Midbrain (tissue), 1 donor: ENCODE measurements around the gene LRAT.
"Not testable (repeated sequence)": the region's sequence is repeated elsewhere in the genome, so short reads cannot be mapped to it uniquely, and the experiment has no call there.

Experiments
- DNase-seq: peaks from one replicate; lab custom pipeline; 2025; lab: John Stamatoyannopoulos, UW

Gene LRAT

DNA sequence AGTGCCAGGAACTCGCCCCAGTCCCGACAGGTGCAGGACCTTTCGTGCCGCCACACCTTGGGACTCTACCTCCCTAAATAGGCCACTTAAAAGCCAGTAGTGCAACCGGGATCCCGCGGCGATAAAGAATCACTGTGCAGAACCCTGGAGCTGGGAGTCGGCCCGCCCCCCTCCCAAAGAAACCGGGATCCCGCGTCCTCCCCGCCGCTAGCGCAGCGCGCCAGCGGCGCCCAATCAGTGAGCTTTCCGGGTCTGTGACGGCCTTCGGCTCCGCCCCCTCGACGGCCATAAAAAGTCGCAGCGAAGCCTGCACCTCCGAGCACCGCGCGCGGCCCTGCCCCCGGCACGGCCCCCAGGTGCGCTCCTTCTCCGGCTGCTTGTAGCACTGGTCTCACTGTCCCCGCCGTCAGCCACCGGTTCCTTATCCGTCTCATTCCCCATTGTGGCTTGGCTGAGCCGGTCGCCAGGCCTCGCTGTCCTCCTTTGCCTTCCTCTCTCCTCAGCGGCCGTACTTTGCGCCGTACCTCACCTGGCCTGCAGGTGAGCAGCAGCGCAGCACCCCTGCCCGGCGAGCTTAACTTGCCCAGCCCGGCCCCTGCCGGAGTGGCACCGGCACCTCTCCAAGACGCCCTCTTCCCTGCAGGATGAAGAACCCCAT is at the start of gene LRAT:
TSS of gene LRAT (plus strand) at position 318 of the 658 bp plus-strand sequence. CDS start at position 645, 327 bp downstream.
- peak; percentile 45 for DNase-seq

DNA sequence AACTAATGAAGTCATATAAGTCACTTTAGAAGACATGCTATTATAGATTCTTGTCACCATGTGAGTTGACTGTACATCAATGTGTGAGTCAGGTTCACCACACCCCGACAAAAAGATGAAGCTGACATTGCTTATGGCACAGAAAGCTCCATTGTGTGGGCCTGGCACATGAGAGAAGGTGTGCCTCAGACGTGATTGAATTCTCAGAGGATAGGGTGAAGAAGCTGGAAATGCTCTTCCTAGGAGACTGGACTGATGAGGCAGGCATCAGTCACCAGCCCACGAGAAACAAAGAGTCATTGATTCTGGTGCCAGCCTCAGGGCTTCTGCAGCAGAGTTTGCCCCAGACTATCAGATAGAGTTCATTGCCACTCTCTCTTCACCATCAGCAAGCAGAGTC is 35.9 kb upstream of the LRAT start:
- no peak for DNase-seq

DNA sequence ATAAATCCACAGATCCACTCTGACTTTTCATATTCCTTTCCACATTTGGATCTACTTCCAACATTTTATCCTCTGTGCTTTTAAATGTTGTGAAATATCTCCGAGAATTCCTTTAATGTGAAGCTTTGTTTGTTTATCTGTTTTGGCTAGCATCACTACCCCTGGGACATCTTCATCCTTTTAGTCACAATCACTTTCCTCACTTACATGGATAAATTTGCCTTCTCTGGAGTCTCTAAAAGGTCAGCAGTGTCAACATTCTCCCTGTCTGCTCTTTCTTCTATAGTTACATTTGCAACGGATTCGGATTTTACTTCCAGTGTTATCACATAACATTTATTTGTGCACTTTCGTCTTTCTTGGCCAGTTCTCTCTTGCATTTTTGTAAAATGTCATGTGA is 34.2 kb upstream of the LRAT start:
- no peak for DNase-seq

DNA sequence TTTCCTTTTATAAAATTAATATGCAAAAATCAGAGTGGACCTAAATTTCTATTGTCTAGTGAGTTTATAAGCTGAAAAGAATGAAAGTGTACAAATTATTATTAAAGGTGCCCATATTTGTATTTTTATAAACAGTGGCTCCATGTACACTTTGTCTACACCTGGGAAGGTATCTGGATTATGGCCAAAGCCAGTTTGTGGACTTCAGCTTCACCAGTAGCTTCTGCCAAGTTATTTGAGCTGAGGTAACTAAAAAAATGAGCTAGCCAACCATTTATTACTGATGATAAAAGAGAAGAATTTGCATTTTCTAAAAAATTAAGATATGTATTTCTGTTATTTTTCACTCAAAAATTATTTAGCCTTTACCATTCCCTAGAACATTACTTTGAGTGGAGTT is 32.3 kb upstream of the LRAT start:
- DNase-seq: no peak

DNA sequence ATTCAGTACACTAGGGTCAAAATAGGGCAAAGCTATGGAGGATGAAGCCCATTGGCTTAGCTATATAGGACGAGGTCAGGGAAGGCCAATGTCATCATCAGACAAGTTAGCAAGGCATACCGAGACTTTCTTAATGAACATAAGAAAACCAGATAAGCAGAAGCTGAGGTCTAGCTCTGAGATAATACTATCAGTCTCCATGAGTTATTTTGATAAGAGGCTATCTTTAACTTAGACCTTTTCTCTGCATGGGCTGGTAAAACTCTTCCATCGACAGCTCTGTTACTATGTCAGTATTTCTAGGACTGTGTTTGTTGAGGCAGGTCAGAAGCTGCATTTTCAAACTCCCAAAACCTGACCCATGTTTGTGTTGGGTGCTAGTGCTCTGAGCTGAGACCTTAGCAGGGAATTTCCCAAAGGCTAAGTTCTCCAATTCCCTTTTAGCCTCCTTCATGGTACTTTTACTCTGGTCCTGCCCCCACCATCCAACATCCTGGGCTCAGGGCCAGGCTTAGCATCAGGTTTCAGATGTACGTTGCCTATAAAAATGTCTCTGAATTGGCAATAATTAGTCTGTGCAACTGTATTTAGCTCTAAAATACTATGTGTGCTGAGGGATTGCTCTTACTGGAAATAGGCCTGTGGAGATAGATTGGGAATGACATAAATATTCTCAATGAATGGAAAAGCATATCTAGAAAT is 29.3 kb upstream of the LRAT start:
- no peak for DNase-seq

DNA sequence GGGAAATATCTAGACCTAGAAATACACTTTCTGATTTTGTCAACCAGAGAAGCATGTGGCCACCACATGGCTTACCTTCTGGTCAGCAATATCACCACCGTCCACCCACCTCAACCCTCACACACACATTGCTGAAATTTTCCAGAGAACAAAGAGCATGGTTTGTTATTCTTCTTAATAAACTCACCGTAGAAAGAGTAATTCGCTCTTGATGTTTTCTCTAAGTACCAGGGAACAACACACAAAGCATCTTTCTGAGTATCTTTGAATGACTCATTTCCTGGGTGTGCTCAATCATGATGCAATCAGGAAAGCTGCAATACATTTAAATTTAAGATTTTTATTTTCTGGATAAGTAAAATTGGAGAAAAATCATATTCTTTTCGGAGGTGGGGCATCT is 24.7 kb upstream of the LRAT start:
- DNase-seq: no peak

DNA sequence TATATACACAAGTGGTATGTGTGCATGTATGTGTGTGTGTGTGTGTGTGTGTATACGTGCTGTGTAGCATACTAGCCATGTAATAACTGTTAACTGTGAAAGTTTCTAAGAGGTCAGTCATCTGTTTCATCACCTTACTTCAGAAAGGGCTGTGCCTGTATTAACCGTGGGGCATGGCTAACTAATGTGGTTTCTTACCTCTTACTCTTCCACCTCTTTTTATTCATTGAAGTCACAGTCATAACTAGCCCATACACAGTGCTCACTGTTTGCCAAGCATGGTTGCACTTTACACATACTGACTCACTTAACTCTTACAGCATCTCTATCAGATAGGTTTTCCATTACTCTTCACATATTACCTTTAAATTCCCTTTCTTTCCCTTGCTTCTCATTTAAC is 23.7 kb upstream of the LRAT start:
- no peak for DNase-seq

DNA sequence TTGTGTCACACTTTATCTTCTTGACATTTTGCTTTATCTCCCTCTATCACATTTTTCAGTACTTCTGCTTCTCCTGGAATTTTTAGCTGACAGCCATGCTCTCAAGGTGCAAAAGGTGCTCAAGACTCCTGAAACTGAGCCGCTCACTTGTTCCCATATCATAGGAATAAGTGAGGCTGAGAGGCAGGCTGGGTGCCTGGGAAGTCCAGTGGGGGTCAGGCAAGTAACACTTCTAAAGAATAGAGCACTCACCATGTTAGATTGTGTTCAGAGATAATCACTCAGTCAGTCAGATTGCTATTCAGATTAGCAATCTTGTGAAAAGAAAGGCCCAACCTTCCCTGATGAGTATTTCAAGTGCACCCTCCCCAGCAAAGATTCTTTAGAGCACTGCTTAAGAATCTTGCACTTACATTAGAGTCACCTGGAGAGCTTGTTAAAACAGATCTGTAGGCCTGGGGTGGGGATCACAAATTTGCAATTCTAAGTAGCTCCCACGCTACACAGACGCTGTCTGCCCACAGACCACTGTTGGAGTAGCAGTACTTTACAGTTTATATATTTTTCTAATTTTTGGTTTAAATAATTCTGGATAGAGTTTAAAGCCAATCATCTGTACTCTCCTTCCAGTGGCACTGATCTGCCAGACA is 23.1 kb upstream of the LRAT start:
- DNase-seq: no peak

DNA sequence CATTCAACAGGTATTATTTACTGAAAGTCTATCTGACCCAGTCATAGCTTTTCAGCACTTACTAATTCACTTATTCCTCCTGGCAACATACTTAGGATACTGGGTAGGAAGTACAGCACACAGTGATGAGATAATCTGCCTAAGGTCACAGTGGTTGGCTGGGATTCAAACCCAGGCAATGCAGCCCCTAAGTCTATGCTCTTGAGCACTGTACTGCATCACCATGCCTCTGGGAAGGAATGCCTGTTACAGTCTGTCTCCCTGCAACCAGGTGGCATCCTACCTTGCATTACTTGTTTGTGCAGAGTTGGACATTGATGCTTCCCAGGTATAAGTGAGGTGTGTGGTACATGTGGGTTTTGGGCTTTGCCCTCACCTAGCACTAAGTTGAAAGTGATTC is 21.5 kb upstream of the LRAT start:
- DNase-seq: no peak

DNA sequence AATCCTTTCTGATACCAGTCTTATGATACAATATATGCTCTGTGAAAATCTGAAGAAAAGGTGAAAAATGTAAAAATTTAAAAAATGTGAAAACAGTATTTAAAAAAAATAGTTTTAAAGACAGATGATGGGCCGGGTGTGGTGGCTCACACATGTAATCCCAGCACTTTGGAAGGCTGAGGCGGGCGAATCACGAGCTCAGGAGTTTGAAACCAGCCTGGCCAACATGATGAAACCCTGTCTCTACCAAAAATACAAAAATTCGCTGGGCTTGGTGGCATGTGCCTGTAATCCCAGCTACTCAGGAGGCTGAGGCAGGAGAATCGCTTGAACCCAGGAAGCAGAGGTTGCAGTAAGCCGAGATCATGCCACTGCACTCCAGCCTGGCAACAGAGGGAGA is 20.2 kb upstream of the LRAT start:
- DNase-seq: not testable (repeated sequence)

DNA sequence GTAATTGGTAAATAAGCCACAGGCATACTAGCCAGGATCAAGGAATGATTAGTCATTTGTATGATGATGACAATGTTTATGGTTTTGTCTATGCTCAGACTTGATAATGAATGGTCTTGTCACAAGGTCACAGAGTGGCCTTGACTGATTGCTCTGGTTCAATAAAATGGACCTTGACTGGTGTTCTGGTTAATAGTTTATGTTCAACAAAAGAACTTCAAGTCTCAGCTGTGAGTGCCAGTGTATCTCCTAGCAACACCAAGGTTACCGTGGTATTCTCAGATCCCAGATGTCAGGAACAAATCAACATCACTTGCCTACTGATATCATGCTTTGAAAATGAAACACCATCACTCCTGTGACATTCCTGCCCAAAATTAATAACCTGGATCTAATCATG is 16.3 kb upstream of the LRAT start:
- DNase-seq: no peak

DNA sequence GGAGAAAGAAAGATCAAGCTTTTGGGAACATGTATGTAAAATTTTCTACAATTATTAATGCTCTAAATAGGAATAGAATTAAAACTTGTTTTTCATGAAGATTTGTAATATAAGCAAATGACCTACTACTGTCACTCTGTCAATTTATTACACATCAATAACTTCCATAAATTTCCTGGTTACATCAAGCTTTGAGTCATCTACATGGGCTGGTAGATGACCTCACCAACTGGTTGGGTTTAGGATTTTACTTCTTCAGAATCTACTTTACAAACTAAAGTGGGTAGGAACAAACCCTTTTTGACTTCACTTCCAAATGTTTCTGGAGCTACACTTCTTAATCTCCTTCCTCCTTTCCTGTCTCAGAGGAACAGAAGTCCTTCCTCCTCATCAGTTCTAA is 12.0 kb upstream of the LRAT start:
- DNase-seq: no peak

DNA sequence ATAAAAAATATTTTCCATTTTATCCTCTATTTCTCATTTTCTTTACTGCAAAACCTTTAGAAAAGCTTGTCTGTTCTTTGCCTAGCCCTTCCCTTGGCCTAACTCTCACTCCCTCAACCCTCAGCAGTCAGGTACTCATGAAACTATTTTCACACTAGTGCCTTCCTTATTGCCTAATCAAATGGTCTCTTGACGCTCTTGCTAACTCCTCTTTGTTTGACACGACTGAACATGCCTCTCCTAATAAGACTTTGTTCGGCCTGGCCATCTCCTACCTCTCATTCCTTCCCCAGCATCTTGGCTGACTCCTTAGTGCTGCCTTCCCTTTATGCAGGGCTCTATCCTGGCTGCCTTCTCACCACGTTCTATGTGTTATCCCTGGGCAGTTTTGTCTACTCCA is 11.1 kb upstream of the LRAT start:
- DNase-seq: no peak

DNA sequence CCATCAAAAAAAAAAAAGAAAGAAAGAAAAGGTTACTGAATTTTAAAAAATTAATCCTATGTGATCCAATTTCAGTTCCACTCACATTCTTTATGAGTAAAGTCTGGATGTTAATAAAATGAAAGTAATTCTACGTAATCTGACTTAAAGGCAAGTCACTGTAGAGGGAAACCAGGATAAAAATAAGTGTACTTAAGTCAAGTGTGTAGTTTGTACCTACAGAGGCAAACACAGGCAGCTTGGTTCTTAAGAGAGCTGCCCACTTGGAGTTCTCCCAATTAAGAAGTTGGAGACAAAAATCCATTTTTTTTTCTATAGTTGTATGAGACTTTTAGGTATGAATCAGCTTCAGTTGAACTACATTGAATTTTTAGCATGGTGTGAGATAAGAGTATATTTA is 7.0 kb upstream of the LRAT start:
- no peak for DNase-seq

DNA sequence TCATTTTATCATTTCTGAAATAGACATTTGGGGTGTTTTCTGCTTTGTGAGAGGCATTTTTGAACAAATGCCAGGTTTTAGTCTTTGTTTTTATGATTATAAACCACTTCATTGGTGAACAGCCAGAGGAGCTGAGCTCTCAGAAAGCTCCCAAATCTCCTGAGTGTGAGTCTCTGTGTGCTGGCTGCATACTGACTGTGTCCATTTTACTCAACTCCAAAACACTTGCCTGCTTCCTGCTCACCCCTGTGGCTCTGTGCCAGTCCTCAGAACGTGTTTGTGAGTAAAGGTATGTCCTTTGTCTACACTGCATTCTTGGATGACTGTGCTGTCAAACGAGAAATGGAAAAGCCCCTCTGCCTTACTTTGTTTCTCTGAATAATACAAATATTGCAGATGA is 5.4 kb upstream of the LRAT start:
- no peak for DNase-seq

DNA sequence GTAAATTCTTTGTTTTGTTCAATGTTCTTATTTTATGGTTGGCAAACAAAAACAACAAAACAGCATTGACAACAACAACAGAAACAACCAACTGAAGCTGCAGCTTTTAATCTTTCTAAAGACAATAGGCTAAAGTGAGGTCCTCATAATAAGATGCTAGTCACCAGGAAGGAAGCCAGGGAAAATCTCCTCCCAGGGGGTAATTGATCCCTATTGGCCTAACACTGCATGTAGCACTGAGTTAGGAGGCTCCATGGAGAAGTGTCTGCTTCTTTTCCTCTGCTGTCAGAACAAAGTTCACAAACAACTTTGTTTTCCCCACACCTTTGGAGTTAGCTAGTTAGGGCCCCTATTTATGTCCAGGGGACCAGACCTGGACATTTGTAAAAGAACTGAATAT is 4.7 kb upstream of the LRAT start:
- no peak for DNase-seq

DNA sequence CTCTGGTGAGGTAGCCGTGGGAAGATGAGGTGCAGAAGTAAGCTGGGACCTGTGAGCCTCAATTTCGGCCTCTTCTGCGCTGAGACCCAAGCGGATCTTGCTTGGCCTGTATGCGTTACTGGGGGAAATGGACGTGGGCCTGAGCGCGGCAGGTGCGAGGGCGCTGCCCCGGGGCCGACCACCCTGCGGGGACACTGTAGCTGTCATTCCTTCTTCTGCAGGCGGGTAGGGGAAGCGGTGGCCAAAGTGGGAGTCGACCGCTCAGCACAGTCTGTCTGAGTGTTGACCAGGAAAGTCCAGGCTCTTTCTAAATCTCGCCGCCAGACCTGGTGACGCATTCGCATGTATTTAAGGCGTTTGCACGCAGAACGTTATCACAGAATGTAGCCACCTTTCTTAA is 3.3 kb upstream of the LRAT start:
- DNase-seq: no peak

DNA sequence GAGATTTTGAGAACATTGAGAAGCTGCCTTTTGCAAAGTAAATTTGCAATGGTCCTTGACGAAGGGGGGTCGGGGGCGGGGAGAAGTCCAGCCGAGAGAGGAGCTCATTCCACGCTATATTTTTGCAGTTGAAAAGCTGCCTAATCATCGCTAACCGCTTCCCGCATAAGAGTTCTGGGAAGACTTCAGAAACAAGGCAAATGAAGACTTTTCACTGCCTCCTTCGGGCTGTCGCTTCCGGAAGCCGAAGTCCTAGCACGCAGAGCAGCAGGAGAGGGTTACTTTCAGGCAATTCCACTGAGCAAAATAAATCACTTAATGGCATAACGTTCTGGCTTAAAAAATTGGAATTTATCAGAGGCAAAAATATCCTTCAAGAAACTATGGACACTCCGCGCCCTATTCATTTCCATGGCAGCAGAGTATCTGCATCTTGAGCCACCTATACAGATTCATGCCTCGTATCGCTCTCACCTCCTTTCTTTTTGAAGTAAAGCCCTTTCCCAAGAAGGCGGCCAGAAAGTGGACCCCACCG is 2.6 kb upstream of the LRAT start:
- DNase-seq: no peak

DNA sequence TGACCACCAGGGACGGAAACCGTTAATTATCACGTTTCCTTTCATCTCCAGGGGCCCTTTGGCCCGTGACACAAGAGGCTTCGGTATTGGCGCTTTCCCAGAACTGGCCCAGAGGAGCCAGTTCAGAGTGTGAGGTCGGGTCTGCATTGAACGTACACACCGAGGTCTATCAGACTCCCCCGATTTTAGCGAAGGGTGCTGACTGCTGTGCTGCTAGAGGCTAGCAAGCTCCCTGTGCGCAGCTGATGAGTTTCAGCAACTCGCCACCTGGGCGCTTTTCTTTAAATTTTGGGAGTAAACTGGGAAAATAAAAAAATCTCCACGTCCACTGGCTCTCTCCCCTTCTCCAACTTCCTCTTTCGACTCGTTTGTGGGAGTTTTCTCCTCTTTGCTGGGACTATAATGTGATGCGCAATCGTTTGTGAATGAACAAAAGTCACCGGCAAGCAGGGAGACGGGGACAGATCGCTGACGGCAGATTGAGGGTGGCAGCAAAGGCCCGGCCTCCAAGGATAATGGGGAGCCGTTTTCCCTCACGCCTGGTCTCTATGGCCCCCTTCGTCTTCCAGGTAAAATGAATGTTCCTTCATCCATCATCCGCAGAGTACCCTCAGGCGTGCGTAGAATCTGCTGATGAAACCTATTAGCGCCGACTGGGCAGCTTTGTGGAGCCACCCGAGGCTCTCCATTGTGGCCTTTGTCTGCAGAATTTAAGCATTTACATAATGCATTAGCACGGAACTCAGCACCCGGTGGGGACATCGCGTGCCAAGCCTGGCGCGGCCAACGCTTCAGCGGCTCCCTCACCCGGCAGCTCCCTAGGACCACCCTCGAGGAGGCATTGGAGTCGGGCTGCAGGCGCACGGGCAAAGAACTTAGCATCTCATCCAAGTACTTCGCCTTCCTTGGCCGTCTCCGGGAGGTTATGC is 1.6 kb upstream of the LRAT start:
- DNase-seq: peak; percentile 19

DNA sequence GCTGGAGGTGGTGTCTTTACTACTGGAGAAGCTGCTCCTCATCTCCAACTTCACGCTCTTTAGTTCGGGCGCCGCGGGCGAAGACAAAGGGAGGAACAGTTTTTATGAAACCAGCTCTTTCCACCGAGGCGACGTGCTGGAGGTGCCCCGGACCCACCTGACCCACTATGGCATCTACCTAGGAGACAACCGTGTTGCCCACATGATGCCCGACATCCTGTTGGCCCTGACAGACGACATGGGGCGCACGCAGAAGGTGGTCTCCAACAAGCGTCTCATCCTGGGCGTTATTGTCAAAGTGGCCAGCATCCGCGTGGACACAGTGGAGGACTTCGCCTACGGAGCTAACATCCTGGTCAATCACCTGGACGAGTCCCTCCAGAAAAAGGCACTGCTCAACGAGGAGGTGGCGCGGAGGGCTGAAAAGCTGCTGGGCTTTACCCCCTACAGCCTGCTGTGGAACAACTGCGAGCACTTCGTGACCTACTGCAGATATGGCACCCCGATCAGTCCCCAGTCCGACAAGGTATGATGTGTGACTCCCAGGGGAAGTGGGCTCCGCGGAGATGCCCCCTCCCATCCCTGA is 634 bp downstream of the LRAT start:
- no peak for DNase-seq

DNA sequence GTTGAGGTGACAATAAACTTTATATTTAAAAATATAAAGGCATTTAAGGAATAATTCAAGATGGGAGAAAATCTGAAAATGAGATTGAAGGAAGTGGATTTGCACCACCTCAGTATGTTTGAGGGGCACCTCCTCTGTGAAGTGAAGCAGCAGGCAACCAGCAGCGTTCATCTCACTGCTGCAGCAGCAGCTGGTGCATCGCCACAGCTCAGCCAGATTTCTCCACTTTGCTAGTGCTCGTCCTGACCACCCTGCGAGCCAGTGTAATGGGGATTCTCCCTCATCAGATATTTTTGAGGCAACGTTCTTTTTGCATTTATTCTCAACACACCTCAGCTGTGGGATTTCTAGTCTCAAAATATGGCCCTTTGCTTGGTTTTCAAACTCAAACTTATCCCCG is 13.9 kb downstream of the LRAT start:
- DNase-seq: no peak

DNA sequence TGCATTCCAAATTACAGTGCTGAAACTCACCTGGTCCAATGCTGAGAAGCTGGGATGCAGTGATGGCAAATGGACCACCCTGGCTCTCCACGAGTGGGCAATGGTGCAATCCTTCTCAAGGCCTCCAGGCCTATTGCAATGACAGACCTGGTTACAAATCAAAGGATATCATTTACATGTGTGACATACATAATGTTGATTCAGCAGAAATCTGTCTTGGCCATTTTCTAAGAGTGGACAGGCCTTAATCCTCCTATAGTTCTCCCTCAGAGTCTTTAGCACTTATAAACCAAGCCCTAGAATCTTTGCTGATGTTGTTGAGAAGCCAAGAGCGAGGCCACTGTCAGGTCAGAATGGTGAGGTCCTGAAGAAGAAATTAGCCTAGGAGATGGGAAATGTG is 17.1 kb downstream of the LRAT start:
- DNase-seq: no peak
